Measurements from ENCODE around the gene SH2D2A. TPM values are rescaled to one million over a fixed set of nuclear protein-coding genes. Genes with fewer than 3 reads are reported as not detected.

The SH2D2A gene
- total and polyA plus RNA-seq, 9 of the 15 experiments (the other 6 are each of a cell fraction or from before 2014, with no cell fraction given) = 0.89 to 33.6 (median 6.9) TPM

GRCh38 chr1:156804572-156805243 is 11.9 kb downstream of the SH2D2A start (continued):
- no peak for TF ChIP-seq NR2C2 (CRISPR knock-in tag; IDR thresholded peaks at IDR 0.05)
- no peak for TF ChIP-seq NR2C2 (tag; IDR thresholded peaks at IDR 0.05)
- TF ChIP-seq ETV5 (CRISPR knock-in tag; IDR thresholded peaks at IDR 0.05; ENCODE audit: low read depth) = no peak
- no peak for TF ChIP-seq DEAF1 (CRISPR knock-in tag; IDR thresholded peaks at IDR 0.05)
- TF ChIP-seq, protein P1, sequence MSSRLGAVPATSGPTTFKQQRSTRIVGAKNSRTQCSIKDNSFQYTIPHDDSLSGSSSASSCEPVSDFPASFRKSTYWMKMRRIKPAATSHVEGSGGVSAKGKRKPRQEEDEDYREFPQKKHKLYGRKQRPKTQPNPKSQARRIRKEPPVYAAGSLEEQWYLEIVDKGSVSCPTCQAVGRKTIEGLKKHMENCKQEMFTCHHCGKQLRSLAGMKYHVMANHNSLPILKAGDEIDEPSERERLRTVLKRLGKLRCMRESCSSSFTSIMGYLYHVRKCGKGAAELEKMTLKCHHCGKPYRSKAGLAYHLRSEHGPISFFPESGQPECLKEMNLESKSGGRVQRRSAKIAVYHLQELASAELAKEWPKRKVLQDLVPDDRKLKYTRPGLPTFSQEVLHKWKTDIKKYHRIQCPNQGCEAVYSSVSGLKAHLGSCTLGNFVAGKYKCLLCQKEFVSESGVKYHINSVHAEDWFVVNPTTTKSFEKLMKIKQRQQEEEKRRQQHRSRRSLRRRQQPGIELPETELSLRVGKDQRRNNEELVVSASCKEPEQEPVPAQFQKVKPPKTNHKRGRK (tag; IDR thresholded peaks at IDR 0.05) = no peak
- no peak for TF ChIP-seq CAMTA2 (CRISPR knock-in tag; conservative IDR thresholded peaks at IDR 0.05)
- no peak for TF ChIP-seq XRCC5 (IDR thresholded peaks at IDR 0.05; ENCODE audit: low read depth, low read length)
- no peak for TF ChIP-seq MTF1 (CRISPR knock-in tag; IDR thresholded peaks at IDR 0.05; ENCODE audit: borderline replicate concordance)
- TF ChIP-seq CC2D1A (IDR thresholded peaks at IDR 0.05) = no peak

All from K562 (cell line).